DOHH2 (cell line): ENCODE data around the gene CWC27.

ENCODE experiments used
- H3F3A ChIP-seq: fragments of 200-600 bp; sonication (generic), shearing (Covaris generic); 2 replicates; pipeline ENCODE4 v1.6.0; 2016; ENCODE audit warnings: antibody characterized with exemption, mild to moderate bottlenecking; ENCODE audit not compliant: control insufficient read depth, insufficient read depth
- H3K27ac ChIP-seq: fragments of 200-600 bp; sonication (generic); 2 replicates; pipeline ENCODE4 v1.5.1; 2014; ENCODE audit warnings: low read depth, mild to moderate bottlenecking, low read length, moderate library complexity
- H3K27me3 ChIP-seq: fragments of 200-600 bp; sonication (generic); 2 replicates; pipeline ENCODE4 v1.6.1; 2014; ENCODE audit warnings: mild to moderate bottlenecking, low read length, mixed read lengths; ENCODE audit not compliant: control insufficient read depth
- H3K36me3 ChIP-seq: fragments of 200-600 bp; sonication (generic); 2 replicates; pipeline ENCODE4 v1.6.1; 2014; ENCODE audit warnings: mild to moderate bottlenecking, low read length, moderate library complexity, mixed read lengths; ENCODE audit not compliant: control insufficient read depth
- H3K4me1 ChIP-seq: fragments of 200-600 bp; sonication (generic); 2 replicates; pipeline ENCODE4 v1.6.1; 2014; ENCODE audit warnings: mild to moderate bottlenecking, low read length, mixed read lengths; ENCODE audit not compliant: control insufficient read depth
- H3K4me2 ChIP-seq: fragments of 200-600 bp; sonication (generic); 2 replicates; pipeline ENCODE4 v1.6.0; 2014; ENCODE audit warnings: mild to moderate bottlenecking, low read length, moderate library complexity
- H3K4me3 ChIP-seq: fragments of 200-600 bp; sonication (generic); 2 replicates; pipeline ENCODE4 v1.5.1; 2014; ENCODE audit warnings: mild to moderate bottlenecking, low read length, mixed read lengths
- H3K79me2 ChIP-seq: fragments of 200-600 bp; sonication (generic); 2 replicates; pipeline ENCODE4 v1.6.1; 2014; ENCODE audit warnings: mild to moderate bottlenecking, low read length, mixed read lengths; ENCODE audit not compliant: control insufficient read depth
- H3K9me2 ChIP-seq: fragments of 200-600 bp; sonication (generic); replicated peaks from 2 replicates; pipeline ENCODE4 v1.6.1; 2014; ENCODE audit warnings: mild to moderate bottlenecking, low read length, mixed read lengths; ENCODE audit not compliant: control insufficient read depth
- H3K9me3 ChIP-seq: fragments of 200-600 bp; sonication (generic); 2 replicates; pipeline ENCODE4 v1.6.1; 2014; ENCODE audit warnings: antibody characterized with exemption, low read length, mixed read lengths; ENCODE audit not compliant: control insufficient read depth, insufficient read depth
- H4K20me1 ChIP-seq: fragments of 200-600 bp; sonication (generic); 2 replicates; pipeline ENCODE4 v1.6.0; 2014; ENCODE audit warnings: low read depth, mild to moderate bottlenecking, antibody characterized with exemption, low read length, moderate library complexity; ENCODE audit not compliant: control insufficient read depth, insufficient read depth
- CTCF ChIP-seq: fragments of 200-600 bp; sonication (generic); IDR thresholded peaks from one replicate; pipeline ENCODE4 v1.5.1; 2014; ENCODE audit warnings: antibody characterized with exemption, mild to moderate bottlenecking, low read depth, low read length; ENCODE audit not compliant: poor library complexity, severe bottlenecking
- EZH2phosphoT487 ChIP-seq: fragments of 200-600 bp; sonication (generic); IDR thresholded peaks from 2 replicates; pipeline ENCODE4 v1.6.1; 2017; ENCODE audit warnings: borderline replicate concordance, mild to moderate bottlenecking, antibody characterized with exemption, low read length, moderate library complexity, mixed read lengths

Gene CWC27

GRCh38 chr5:64977779-64978178 lies 209.0 kb downstream of the CWC27 start:
- no peak overlapping the region for H3K4me2 ChIP-seq
- no peaks in the 10 kb centered on the region for H3K27me3 ChIP-seq
- TF ChIP-seq CTCF (no peak), EZH2phosphoT487 (no peak)
- no peaks in the 10 kb centered on the region for H3K4me1 ChIP-seq
- H3K79me2 ChIP-seq = no peaks in the 10 kb centered on the region
- H3K9me2 ChIP-seq = no peaks in the 10 kb centered on the region
- H3K36me3 ChIP-seq = 0 out of 2 replicates have a peak, but pooled peaks cover 2% of the 10 kb centered on the region
- H4K20me1 ChIP-seq = no peaks in the 10 kb centered on the region
- H3F3A ChIP-seq = no peaks in the 10 kb centered on the region
- H3K27ac ChIP-seq = no peak overlapping the region
- no peak overlapping the region for H3K4me3 ChIP-seq
- no peaks in the 10 kb centered on the region for H3K9me3 ChIP-seq

GRCh38 chr5:64978546-64978945 lies 209.8 kb downstream of the CWC27 start:
- Histone ChIP-seq H4K20me1 (no peaks in the 10 kb centered on the region), H3K9me2 (no peaks in the 10 kb centered on the region), H3K36me3 (no peaks in the 10 kb centered on the region), H3K4me3 (no peak overlapping the region), H3K27ac (no peak overlapping the region), H3F3A (no peaks in the 10 kb centered on the region), H3K79me2 (no peaks in the 10 kb centered on the region), H3K27me3 (no peaks in the 10 kb centered on the region), H3K4me2 (no peak overlapping the region), H3K4me1 (no peaks in the 10 kb centered on the region), H3K9me3 (no peaks in the 10 kb centered on the region)
- no peak for TF ChIP-seq EZH2phosphoT487
- no peak for TF ChIP-seq CTCF

- Histone ChIP-seq H4K20me1 (no peaks in the 10 kb centered on the region), H3K4me2 (no peak overlapping the region), H3K9me3 (no peaks in the 10 kb centered on the region), H3K27ac (no peak overlapping the region), H3K36me3 (no peaks in the 10 kb centered on the region), H3K79me2 (no peaks in the 10 kb centered on the region), H3K4me1 (no peaks in the 10 kb centered on the region), H3K27me3 (no peaks in the 10 kb centered on the region), H3F3A (no peaks in the 10 kb centered on the region), H3K9me2 (no peaks in the 10 kb centered on the region), H3K4me3 (no peak overlapping the region)
- no peak for TF ChIP-seq EZH2phosphoT487
- no peak for TF ChIP-seq CTCF
Measured at GRCh38 chr5:64979531-64979930, 210.8 kb downstream of the CWC27 start.

- Histone ChIP-seq H3K4me1 (no peaks in the 10 kb centered on the region), H4K20me1 (no peaks in the 10 kb centered on the region), H3K36me3 (no peaks in the 10 kb centered on the region), H3K4me3 (no peak overlapping the region), H3K4me2 (no peak overlapping the region), H3K27ac (no peak overlapping the region), H3F3A (no peaks in the 10 kb centered on the region), H3K9me2 (no peaks in the 10 kb centered on the region), H3K27me3 (no peaks in the 10 kb centered on the region), H3K79me2 (no peaks in the 10 kb centered on the region), H3K9me3 (no peaks in the 10 kb centered on the region)
- no peak for TF ChIP-seq CTCF
- TF ChIP-seq EZH2phosphoT487 = no peak
Measured at GRCh38 chr5:64980176-64980575, 211.4 kb downstream of the CWC27 start.
